Mesenchymal stem cell (in vitro differentiated cells and primary cell): ENCODE results near the gene HNRNPF.

Source experiments
- DNase-seq: peaks from one replicate; pipeline ENCODE4 v3.0.0-alpha.2; 2013
- H2AFZ ChIP-seq: one replicate; pipeline ENCODE4 v1.6.1; 2013; ENCODE audit warnings: low read depth, mild to moderate bottlenecking, control low read depth, inconsistent platforms, low read length, moderate library complexity
- H2AK5ac ChIP-seq: 2 replicates; pipeline ENCODE4 v1.6.1; 2013; ENCODE audit warnings: low read length, moderate library complexity, mild to moderate bottlenecking, inconsistent platforms; ENCODE audit not compliant: severe bottlenecking
- H2BK120ac ChIP-seq: one replicate; pipeline ENCODE4 v1.6.1; 2013; ENCODE audit warnings: low read depth, mild to moderate bottlenecking, inconsistent platforms, low read length, moderate library complexity
- H2BK12ac ChIP-seq, 2 experiments: one replicate each; pipeline ENCODE4 v1.6.1; 2013; ENCODE audit warnings: inconsistent platforms in 2 of 2, low read length in 2 of 2, mild to moderate bottlenecking in 2 of 2, moderate library complexity in 2 of 2, control low read depth in 1 of 2
- H2BK15ac ChIP-seq: one replicate; pipeline ENCODE4 v1.6.1; 2013; ENCODE audit warnings: mild to moderate bottlenecking, low read depth, inconsistent platforms; ENCODE audit not compliant: poor library complexity, severe bottlenecking
- H2BK5ac ChIP-seq: 2 replicates; pipeline ENCODE4 v1.6.1; 2013; ENCODE audit warnings: low read depth, mild to moderate bottlenecking, low read length, control low read depth, inconsistent platforms; ENCODE audit not compliant: poor library complexity, severe bottlenecking
- H3K14ac ChIP-seq, 2 experiments: one replicate each; pipeline ENCODE4 v1.6.1; 2013; ENCODE audit warnings: inconsistent platforms in 2 of 2, low read length in 2 of 2, control low read depth in 1 of 2, mild to moderate bottlenecking in 1 of 2, moderate library complexity in 1 of 2
- H3K18ac ChIP-seq, 2 experiments: one replicate each; pipeline ENCODE4 v1.6.1; 2013; ENCODE audit warnings: inconsistent platforms in 2 of 2, low read length in 2 of 2, control low read depth in 1 of 2, low read depth in 1 of 2, mild to moderate bottlenecking in 1 of 2
- H3K23ac ChIP-seq, 2 experiments: one replicate each; pipeline ENCODE4 v1.6.1; 2013; ENCODE audit warnings: inconsistent platforms in 2 of 2, low read length in 2 of 2, mild to moderate bottlenecking in 2 of 2, moderate library complexity in 2 of 2, control low read depth in 1 of 2
- H3K27ac ChIP-seq: 2 replicates; pipeline ENCODE4 v1.5.1; 2013; ENCODE audit warnings: mild to moderate bottlenecking, moderate library complexity, low read length, control low read depth, inconsistent platforms; ENCODE audit not compliant: poor library complexity, severe bottlenecking
- H3K27me3 ChIP-seq, 2 experiments: 2 replicates each; pipeline versions ENCODE4 v1.6.1 to v1.7.0; 2013; ENCODE audit warnings: low read length in 2 of 2, mild to moderate bottlenecking in 2 of 2, moderate library complexity in 2 of 2, control low read depth in 1 of 2, inconsistent platforms in 1 of 2; ENCODE audit not compliant: control insufficient read depth in 1 of 2, insufficient read depth in 1 of 2
- H3K36me3 ChIP-seq, 2 experiments: 2 replicates each; pipeline versions ENCODE4 v1.6.1 to v1.7.0; 2013; ENCODE audit warnings: low read length in 2 of 2, control low read depth in 1 of 2, inconsistent platforms in 1 of 2, low read depth in 1 of 2, mild to moderate bottlenecking in 1 of 2; ENCODE audit not compliant: insufficient read depth in 2 of 2, control insufficient read depth in 1 of 2
- H3K4ac ChIP-seq, 2 experiments: one replicate each; pipeline ENCODE4 v1.6.1; 2013; ENCODE audit warnings: inconsistent platforms in 2 of 2, low read length in 2 of 2, mild to moderate bottlenecking in 2 of 2, moderate library complexity in 2 of 2, control low read depth in 1 of 2, low read depth in 1 of 2
- H3K4me1 ChIP-seq: 2 replicates; pipeline ENCODE4 v1.6.1; 2013; ENCODE audit warnings: low read depth, low read length, control low read depth; ENCODE audit not compliant: control insufficient read depth, insufficient read depth
- H3K4me2 ChIP-seq: 2 replicates; pipeline ENCODE4 v1.6.1; 2013; ENCODE audit warnings: low read length, mild to moderate bottlenecking, inconsistent platforms; ENCODE audit not compliant: poor library complexity, severe bottlenecking
- H3K4me3 ChIP-seq, 2 experiments: 2 replicates each; pipeline versions ENCODE4 v1.5.1 to v1.7.0; 2013; ENCODE audit warnings: low read length in 2 of 2, mild to moderate bottlenecking in 2 of 2, control low read depth in 1 of 2, low read depth in 1 of 2; ENCODE audit not compliant: insufficient read depth in 1 of 2
- H3K79me1 ChIP-seq: replicated peaks from 2 replicates; pipeline ENCODE4 v1.6.1; 2013; ENCODE audit warnings: mild to moderate bottlenecking, control low read depth, low read length, inconsistent platforms; ENCODE audit not compliant: poor library complexity, severe bottlenecking
- H3K9ac ChIP-seq: 2 replicates; pipeline ENCODE4 v1.7.0; 2013; ENCODE audit warnings: mild to moderate bottlenecking, low read length, moderate library complexity
- H3K9me3 ChIP-seq: 2 replicates; pipeline ENCODE4 v1.7.0; 2013; ENCODE audit warnings: mild to moderate bottlenecking, low read length; ENCODE audit not compliant: control insufficient read depth
- H4K8ac ChIP-seq: one replicate; pipeline ENCODE4 v1.6.1; 2013; ENCODE audit warnings: inconsistent platforms, mild to moderate bottlenecking, low read length, moderate library complexity
- H4K91ac ChIP-seq: one replicate; pipeline ENCODE4 v1.6.1; 2013; ENCODE audit warnings: mild to moderate bottlenecking, low read length, inconsistent platforms
- WGBS: methylation state at CpG from one replicate; pipeline ENCODE4 v1.1.7; 2013; ENCODE audit warnings: mixed read lengths; 5-methylcytosine and 5-hydroxymethylcytosine counted together

HNRNPF gene

GRCh38 chr10:43383204-43383971 lies 25.6 kb downstream of the HNRNPF start:
- no peaks in the 10 kb centered on the region for H3K9me3 ChIP-seq
- H3K4me3 ChIP-seq = no peak overlapping the region
- H3K27me3 ChIP-seq = no peaks in the 10 kb centered on the region
- peaks cover 16% of the 10 kb centered on the region for H3K79me1 ChIP-seq
- no peak for DNase-seq
- no peak overlapping the region for H3K14ac ChIP-seq
- H4K8ac ChIP-seq = no peak overlapping the region
- no peak overlapping the region for H2AFZ ChIP-seq
- H4K91ac ChIP-seq = no peak overlapping the region
- peak overlapping the region; percentile 51 for H3K27ac ChIP-seq
- no peak overlapping the region for H3K23ac ChIP-seq
- H2BK15ac ChIP-seq = no peak overlapping the region
- H2BK12ac ChIP-seq = no peak overlapping the region
- H3K4me1 ChIP-seq = peaks cover 7% of the 10 kb centered on the region
- H2AK5ac ChIP-seq = peak overlapping the region; percentile 7
- H3K4me2 ChIP-seq = peak overlapping the region; percentile 19
- peak overlapping the region; percentile 2 for H3K9ac ChIP-seq
- no peak overlapping the region for H2BK120ac ChIP-seq
- H3K18ac ChIP-seq = no peak overlapping the region
- H2BK5ac ChIP-seq = no peak overlapping the region
- no peak overlapping the region for H3K4ac ChIP-seq
- WGBS = 85% methylated on average over 13 of the region's 14 CpGs
- H3K36me3 ChIP-seq = peaks cover 21 to 43% of the 10 kb centered on the region in 2 experiments

GRCh38 chr10:43380610-43381222 lies 28.3 kb downstream of the HNRNPF start:
- Histone ChIP-seq H2BK120ac (no peak overlapping the region), H2BK5ac (no peak overlapping the region), H3K23ac (no peak overlapping the region), H3K27me3 (no peaks in the 10 kb centered on the region), H4K91ac (no peak overlapping the region), H3K9ac (no peak overlapping the region), H3K9me3 (no peaks in the 10 kb centered on the region), H3K27ac (no peak overlapping the region), H2BK12ac (no peak overlapping the region), H3K4me1 (peaks cover 10% of the 10 kb centered on the region), H3K18ac (no peak overlapping the region), H3K79me1 (peaks cover 5% of the 10 kb centered on the region), H3K14ac (no peak overlapping the region), H4K8ac (no peak overlapping the region), H3K4ac (no peak overlapping the region), H3K4me3 (no peak overlapping the region), H3K4me2 (no peak overlapping the region), H2AFZ (no peak overlapping the region), H2BK15ac (no peak overlapping the region), H3K36me3 (peaks cover 7 to 17% of the 10 kb centered on the region in 2 experiments), H2AK5ac (no peak overlapping the region)
- 98% methylated on average over 5 of the region's 5 CpGs for WGBS
- peak; percentile 49 for DNase-seq

- Histone ChIP-seq H3K9me3 (no peaks in the 10 kb centered on the region), H3K23ac (no peak overlapping the region), H4K8ac (no peak overlapping the region), H2BK120ac (no peak overlapping the region), H2BK5ac (no peak overlapping the region), H2BK15ac (no peak overlapping the region), H2AFZ (no peak overlapping the region), H3K18ac (no peak overlapping the region), H3K27me3 (peaks cover 0 to 5% of the 10 kb centered on the region in 2 experiments), H2BK12ac (no peak overlapping the region), H3K4me2 (no peak overlapping the region), H3K9ac (no peak overlapping the region), H3K4me3 (no peak overlapping the region), H3K4ac (no peak overlapping the region), H3K36me3 (no peaks in the 10 kb centered on the region), H4K91ac (no peak overlapping the region), H3K14ac (no peak overlapping the region), H3K79me1 (no peaks in the 10 kb centered on the region), H3K4me1 (peaks cover 3% of the 10 kb centered on the region), H2AK5ac (no peak overlapping the region), H3K27ac (no peak overlapping the region)
- WGBS = 64% methylated on average over 13 of the region's 13 CpGs
- no peak for DNase-seq
Measured at GRCh38 chr10:43377424-43377883, 31.5 kb downstream of the HNRNPF start.

- Histone ChIP-seq H3K36me3 (no peaks in the 10 kb centered on the region), H2BK12ac (no peak overlapping the region), H3K23ac (no peak overlapping the region), H3K14ac (no peak overlapping the region), H3K9ac (no peak overlapping the region), H3K27ac (no peak overlapping the region), H2AK5ac (no peak overlapping the region), H3K4ac (no peak overlapping the region), H3K4me1 (peaks cover 3% of the 10 kb centered on the region), H3K18ac (no peak overlapping the region), H3K9me3 (no peaks in the 10 kb centered on the region), H2AFZ (no peak overlapping the region), H2BK5ac (no peak overlapping the region), H4K8ac (no peak overlapping the region), H3K79me1 (no peaks in the 10 kb centered on the region), H4K91ac (no peak overlapping the region), H3K4me3 (no peak overlapping the region), H2BK15ac (no peak overlapping the region), H2BK120ac (no peak overlapping the region), H3K27me3 (peaks cover 0 to 5% of the 10 kb centered on the region in 2 experiments), H3K4me2 (no peak overlapping the region)
- DNase-seq = no peak
- whole genome bisulfite sequencing = 67% methylated on average over 2 of the region's 2 CpGs
Measured at GRCh38 chr10:43376828-43377423, 32.1 kb downstream of the HNRNPF start.
